Mucosa of stomach (tissue), 1 donor: ENCODE measurements around the gene ADGRB2.

Experiments used
- H3K27me3 ChIP-seq: one replicate; pipeline ENCODE4 v1.7.0; 2013; ENCODE audit warnings: mild to moderate bottlenecking, low read length; ENCODE audit not compliant: control insufficient read depth, insufficient read depth
- H3K36me3 ChIP-seq: one replicate; pipeline ENCODE4 v1.7.0; 2013; ENCODE audit warnings: low read length; ENCODE audit not compliant: control insufficient read depth, insufficient read depth
- H3K4me1 ChIP-seq: one replicate; pipeline ENCODE4 v1.7.0; 2013; ENCODE audit warnings: mild to moderate bottlenecking, low read length; ENCODE audit not compliant: control insufficient read depth, insufficient read depth
- H3K4me3 ChIP-seq: one replicate; pipeline ENCODE4 v1.7.0; 2013; ENCODE audit warnings: low read length
- H3K9ac ChIP-seq: one replicate; pipeline ENCODE4 v1.7.0; 2013; ENCODE audit warnings: mild to moderate bottlenecking, low read length, moderate library complexity
- H3K9me3 ChIP-seq: one replicate; pipeline ENCODE4 v1.7.0; 2013; ENCODE audit warnings: mild to moderate bottlenecking, low read length, moderate library complexity; ENCODE audit not compliant: control insufficient read depth
- donor health status: Pancreatic carcinoma.

The ADGRB2 gene

DNA sequence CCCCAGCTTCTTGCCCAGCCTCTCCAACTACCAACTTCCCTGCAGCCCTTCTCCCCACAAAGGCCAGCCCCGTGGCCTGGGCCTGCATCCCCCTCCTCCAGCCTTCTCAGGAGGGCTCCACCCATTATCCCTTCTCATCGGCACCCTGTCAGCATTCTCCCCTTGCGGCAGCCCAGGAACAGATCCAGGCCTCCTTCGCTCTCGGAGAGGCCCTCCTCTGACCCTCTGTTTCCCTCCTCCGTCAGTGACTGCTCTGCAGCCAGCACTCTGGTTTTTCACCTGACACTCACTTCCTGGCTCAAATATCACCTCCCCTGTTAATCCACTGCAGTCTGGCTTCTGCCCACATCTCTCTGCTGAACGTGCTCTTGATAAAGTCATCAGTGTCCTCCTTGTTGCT, 17.5 kb downstream of the ADGRB2 start:
- H3K4me1 ChIP-seq: no peaks in the 10 kb centered on the region

DNA sequence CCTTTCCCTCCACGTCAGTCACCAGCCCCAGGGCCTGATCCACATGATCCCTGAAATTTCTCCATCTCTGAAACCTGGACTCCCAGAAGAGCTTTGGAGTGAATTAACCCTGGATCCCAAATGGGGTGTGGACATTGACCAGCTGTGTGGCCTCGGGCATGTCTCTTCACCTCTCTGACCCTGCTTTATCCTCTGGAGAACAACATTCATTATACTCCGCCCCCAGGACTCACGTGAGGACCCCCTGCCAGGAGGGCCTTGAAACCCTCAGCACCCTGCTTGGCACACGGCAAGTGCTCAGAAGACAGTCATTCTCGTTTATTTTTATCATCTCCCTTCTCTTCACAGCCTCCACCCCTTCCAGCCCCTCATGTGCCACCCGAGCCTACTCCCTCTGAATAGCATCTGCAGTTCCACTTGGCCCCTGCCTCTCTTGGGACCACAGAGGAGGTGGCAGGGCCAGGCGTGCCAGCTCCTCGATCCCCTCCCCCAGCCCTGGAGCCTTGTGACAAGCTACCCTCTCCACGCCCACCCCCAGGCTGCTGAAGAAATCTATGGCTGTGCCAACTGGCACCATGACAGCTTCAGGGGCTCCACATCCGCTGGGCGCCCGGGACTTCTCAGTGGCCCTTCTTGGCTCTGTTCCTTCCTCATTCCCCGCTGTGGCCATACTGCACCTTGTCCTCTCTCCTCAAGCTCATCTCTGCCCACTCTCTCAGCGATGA, 18.0 kb downstream of the ADGRB2 start:
- Histone ChIP-seq H3K4me1 (no peaks in the 10 kb centered on the region), H3K4me3 (no peak overlapping the region), H3K36me3 (no peaks in the 10 kb centered on the region), H3K9ac (no peak overlapping the region), H3K9me3 (no peaks in the 10 kb centered on the region), H3K27me3 (peaks cover 4% of the 10 kb centered on the region)

More for the DNA sequence above, 17.5 kb downstream of the ADGRB2 start:
- Histone ChIP-seq H3K9me3 (no peaks in the 10 kb centered on the region), H3K9ac (no peak overlapping the region), H3K4me3 (no peak overlapping the region), H3K36me3 (no peaks in the 10 kb centered on the region), H3K27me3 (peaks cover 4% of the 10 kb centered on the region)

DNA sequence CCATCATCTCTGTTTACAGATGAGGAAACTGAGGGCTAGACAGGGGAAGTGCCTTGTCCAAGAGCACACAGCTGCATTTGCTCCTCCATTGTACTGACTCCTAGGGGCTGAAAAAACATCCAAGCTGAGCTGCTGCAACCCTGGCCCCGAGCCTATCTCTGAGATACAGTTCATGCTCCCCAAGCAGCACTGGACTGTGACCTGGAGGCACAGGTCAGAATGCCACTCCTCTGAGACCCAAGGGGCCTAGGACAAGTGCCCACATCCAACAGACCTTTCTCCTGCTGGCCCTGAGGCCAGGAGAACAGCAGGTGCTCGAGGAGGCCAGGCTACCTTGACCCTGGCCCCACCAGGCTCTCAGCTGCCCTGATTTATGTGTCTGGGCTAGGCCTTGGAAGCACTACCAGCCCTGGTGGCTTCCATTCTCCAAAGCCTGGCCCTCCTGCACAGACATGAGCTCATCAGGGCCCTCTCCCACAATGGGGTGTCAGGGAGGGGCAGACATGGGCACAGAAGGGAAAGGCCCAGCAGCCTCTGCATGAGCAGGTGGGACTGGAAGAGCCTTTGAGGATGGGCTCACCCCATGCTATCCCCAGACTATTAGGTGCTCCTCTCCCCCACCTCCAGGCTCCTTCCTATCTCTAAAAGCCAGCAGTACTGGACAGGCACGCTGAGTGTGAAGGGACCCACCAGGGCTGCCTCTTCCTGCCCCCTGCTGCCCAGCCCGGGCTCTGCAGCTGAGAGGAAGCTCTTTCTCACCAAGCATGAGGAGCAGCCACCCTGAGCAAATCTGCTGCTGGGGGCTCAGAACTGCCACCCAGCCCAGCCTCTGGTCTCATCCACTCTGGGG, 18.8 kb downstream of the ADGRB2 start:
- Histone ChIP-seq H3K4me1 (no peaks in the 10 kb centered on the region), H3K4me3 (no peak overlapping the region), H3K27me3 (peaks cover 4% of the 10 kb centered on the region), H3K36me3 (no peaks in the 10 kb centered on the region), H3K9me3 (no peaks in the 10 kb centered on the region), H3K9ac (no peak overlapping the region)

GRCh38 chr1:31744165-31744888, 19.8 kb downstream of the ADGRB2 start:
- H3K9ac ChIP-seq: no peak overlapping the region
- H3K4me3 ChIP-seq: no peak overlapping the region

DNA sequence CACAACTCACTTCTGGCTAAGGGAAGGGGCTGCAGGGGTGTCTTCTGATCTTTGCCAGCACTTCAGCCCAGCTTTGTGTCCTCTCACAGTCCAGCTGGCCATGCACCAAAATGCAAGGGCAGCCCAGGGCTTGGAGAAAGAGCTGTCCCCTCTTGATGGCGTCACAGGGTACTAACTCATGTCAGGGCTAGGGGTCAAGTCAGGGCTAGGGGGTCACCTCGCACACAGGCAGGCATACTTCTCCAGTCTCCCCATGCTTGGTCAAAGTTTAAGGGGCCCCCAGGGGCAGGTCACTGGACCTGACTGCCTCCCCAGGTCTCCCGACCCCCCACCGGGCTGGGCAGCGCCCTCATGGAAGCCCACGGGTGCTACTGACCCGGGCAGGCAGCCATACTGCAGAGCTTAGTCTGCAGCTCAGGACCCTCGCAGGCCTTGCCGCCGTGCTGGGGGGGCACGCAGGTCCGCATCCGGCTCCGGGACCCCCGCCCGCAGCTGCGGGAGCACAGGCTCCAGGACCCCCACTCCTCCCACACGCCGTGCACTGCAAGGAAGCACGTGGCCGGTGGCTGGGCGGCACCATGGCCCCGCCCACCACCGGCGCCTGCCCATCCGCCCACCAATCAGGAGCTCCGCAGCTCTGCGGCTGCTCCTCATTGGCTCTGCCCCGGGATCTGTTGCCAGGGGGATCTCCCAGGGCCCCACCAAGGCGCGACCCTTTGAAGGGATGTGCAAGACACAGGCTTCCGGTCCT, 21.5 kb downstream of the ADGRB2 start:
- Histone ChIP-seq H3K27me3 (peaks cover 4% of the 10 kb centered on the region), H3K36me3 (no peaks in the 10 kb centered on the region), H3K4me1 (no peaks in the 10 kb centered on the region), H3K4me3 (no peak overlapping the region), H3K9ac (no peak overlapping the region), H3K9me3 (no peaks in the 10 kb centered on the region)

More at GRCh38 chr1:31744165-31744888, 19.8 kb downstream of the ADGRB2 start:
- Histone ChIP-seq H3K4me1 (no peaks in the 10 kb centered on the region), H3K27me3 (peaks cover 4% of the 10 kb centered on the region), H3K36me3 (no peaks in the 10 kb centered on the region), H3K9me3 (no peaks in the 10 kb centered on the region)

DNA sequence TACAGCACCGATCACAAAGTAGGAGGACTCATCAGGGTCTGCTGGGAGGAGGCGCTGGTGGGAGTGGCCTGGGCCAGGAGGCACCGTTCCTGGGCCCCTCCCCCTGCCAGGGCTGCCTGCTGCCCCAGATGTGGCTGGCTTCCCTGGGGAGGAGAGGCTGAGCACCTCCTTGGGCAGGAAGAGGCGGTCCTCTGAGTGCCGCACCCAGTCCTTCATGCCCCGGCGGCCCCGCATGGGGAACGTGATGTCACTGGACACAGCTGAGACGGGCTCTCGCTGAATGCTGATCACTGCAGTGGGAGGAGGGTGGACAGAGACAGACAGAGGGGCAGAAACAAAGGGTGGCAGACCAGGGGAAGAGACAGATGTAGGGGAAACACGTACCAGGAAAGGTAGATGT, 24.8 kb downstream of the ADGRB2 start:
- Histone ChIP-seq H3K9ac (no peak overlapping the region), H3K4me1 (peaks cover 14% of the 10 kb centered on the region), H3K27me3 (peaks cover 7% of the 10 kb centered on the region), H3K36me3 (no peaks in the 10 kb centered on the region), H3K9me3 (no peaks in the 10 kb centered on the region), H3K4me3 (no peak overlapping the region)

- H3K27me3 ChIP-seq: peaks cover 7% of the 10 kb centered on the region
- peaks cover 14% of the 10 kb centered on the region for H3K4me1 ChIP-seq
- H3K9ac ChIP-seq: no peak overlapping the region
- no peak overlapping the region for H3K4me3 ChIP-seq
- no peaks in the 10 kb centered on the region for H3K36me3 ChIP-seq
- H3K9me3 ChIP-seq: no peaks in the 10 kb centered on the region
Measured at GRCh38 chr1:31736675-31737074, 27.5 kb downstream of the ADGRB2 start.

DNA sequence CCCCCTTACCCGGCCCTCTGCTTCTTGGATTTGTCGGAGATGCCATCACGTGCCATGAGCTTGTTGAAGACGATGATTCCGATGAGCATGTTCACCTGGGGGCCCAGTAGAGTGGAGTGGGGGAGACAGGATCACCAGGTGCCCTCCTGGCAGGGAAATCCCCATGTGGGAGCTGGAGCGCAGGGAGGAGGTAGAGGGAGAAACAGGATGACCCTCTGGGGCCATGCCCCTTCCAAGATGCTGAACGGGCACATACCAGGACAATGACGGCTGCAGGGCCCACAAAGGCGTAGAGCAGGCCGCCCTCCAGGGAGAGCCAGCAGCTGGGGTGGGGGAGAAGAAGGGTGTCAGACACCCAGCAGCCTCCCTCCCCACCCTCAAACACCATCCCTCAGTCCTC, 28.6 kb downstream of the ADGRB2 start:
- Histone ChIP-seq H3K36me3 (no peaks in the 10 kb centered on the region), H3K4me1 (peaks cover 14% of the 10 kb centered on the region), H3K9me3 (no peaks in the 10 kb centered on the region), H3K27me3 (peaks cover 7% of the 10 kb centered on the region), H3K9ac (no peak overlapping the region), H3K4me3 (no peak overlapping the region)

GRCh38 chr1:31734582-31735107, 29.5 kb downstream of the ADGRB2 start:
- no peak overlapping the region for H3K4me3 ChIP-seq
- H3K9me3 ChIP-seq: no peaks in the 10 kb centered on the region
- H3K4me1 ChIP-seq: peaks cover 14% of the 10 kb centered on the region
- no peak overlapping the region for H3K9ac ChIP-seq
- peaks cover 7% of the 10 kb centered on the region for H3K27me3 ChIP-seq
- H3K36me3 ChIP-seq: no peaks in the 10 kb centered on the region

DNA sequence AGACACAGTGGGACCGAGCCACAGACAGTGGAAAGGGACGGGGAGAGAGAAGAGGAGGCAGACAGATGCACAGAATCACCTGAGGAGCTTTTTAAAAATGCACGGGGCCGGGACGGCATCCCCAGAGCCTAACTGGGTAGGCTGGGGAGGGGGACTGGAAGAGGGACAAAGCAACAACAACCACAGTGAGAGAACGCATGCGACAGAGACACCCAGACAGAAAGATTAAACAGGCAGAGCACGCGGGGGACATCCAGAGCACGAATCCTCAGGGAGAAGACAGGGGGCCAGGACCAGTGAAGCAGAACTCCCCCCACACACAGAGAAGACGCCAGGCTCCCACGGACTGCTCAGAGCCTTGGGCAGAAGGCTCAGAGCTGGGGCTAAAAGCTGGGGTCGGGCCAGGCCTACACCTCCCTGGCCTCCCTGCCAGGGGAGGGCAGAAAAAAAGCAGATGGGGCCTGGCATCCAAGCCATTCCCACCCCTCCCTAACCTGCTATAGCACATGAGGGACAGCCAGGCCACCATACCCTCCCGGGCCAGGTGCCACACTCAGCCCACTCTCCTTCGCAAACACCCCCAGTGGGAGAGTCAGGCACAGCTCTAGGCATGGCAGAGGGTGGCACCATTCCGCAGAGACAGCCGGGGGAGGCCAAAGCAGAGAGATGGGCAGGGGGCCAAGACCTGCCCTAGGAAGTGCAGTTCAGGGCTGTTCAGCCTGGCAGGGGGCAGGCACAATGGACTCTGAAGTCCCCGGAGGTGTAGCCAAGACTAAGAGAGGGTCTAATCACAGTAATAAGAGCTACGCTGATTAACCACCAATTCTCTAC, 30.5 kb downstream of the ADGRB2 start:
- Histone ChIP-seq H3K9ac (no peak overlapping the region), H3K27me3 (peaks cover 7% of the 10 kb centered on the region), H3K9me3 (no peaks in the 10 kb centered on the region), H3K36me3 (no peaks in the 10 kb centered on the region), H3K4me3 (no peak overlapping the region), H3K4me1 (peaks cover 14% of the 10 kb centered on the region)
